Mesenchymal stem cell (in vitro differentiated cells and primary cell): ENCODE data around the gene MT1G.
"Not testable (repeated sequence)": the region's sequence is repeated elsewhere in the genome, so short reads cannot be mapped to it uniquely, and the experiment has no call there.

Experiments
- DNase-seq: peaks from one replicate; pipeline ENCODE4 v3.0.0-alpha.2; 2013
- H2AFZ ChIP-seq: one replicate; pipeline ENCODE4 v1.6.1; 2013; ENCODE audit warnings: low read depth, mild to moderate bottlenecking, control low read depth, inconsistent platforms, low read length, moderate library complexity
- H2AK5ac ChIP-seq: 2 replicates; pipeline ENCODE4 v1.6.1; 2013; ENCODE audit warnings: low read length, moderate library complexity, mild to moderate bottlenecking, inconsistent platforms; ENCODE audit not compliant: severe bottlenecking
- H2BK120ac ChIP-seq: one replicate; pipeline ENCODE4 v1.6.1; 2013; ENCODE audit warnings: low read depth, mild to moderate bottlenecking, inconsistent platforms, low read length, moderate library complexity
- H2BK12ac ChIP-seq, 2 experiments: one replicate each; pipeline ENCODE4 v1.6.1; 2013; ENCODE audit warnings: inconsistent platforms in 2 of 2, low read length in 2 of 2, mild to moderate bottlenecking in 2 of 2, moderate library complexity in 2 of 2, control low read depth in 1 of 2
- H2BK15ac ChIP-seq: one replicate; pipeline ENCODE4 v1.6.1; 2013; ENCODE audit warnings: mild to moderate bottlenecking, low read depth, inconsistent platforms; ENCODE audit not compliant: poor library complexity, severe bottlenecking
- H2BK5ac ChIP-seq: 2 replicates; pipeline ENCODE4 v1.6.1; 2013; ENCODE audit warnings: low read depth, mild to moderate bottlenecking, low read length, control low read depth, inconsistent platforms; ENCODE audit not compliant: poor library complexity, severe bottlenecking
- H3K14ac ChIP-seq, 2 experiments: one replicate each; pipeline ENCODE4 v1.6.1; 2013; ENCODE audit warnings: inconsistent platforms in 2 of 2, low read length in 2 of 2, control low read depth in 1 of 2, mild to moderate bottlenecking in 1 of 2, moderate library complexity in 1 of 2
- H3K18ac ChIP-seq, 2 experiments: one replicate each; pipeline ENCODE4 v1.6.1; 2013; ENCODE audit warnings: inconsistent platforms in 2 of 2, low read length in 2 of 2, control low read depth in 1 of 2, low read depth in 1 of 2, mild to moderate bottlenecking in 1 of 2
- H3K23ac ChIP-seq, 2 experiments: one replicate each; pipeline ENCODE4 v1.6.1; 2013; ENCODE audit warnings: inconsistent platforms in 2 of 2, low read length in 2 of 2, mild to moderate bottlenecking in 2 of 2, moderate library complexity in 2 of 2, control low read depth in 1 of 2
- H3K27ac ChIP-seq: 2 replicates; pipeline ENCODE4 v1.5.1; 2013; ENCODE audit warnings: mild to moderate bottlenecking, moderate library complexity, low read length, control low read depth, inconsistent platforms; ENCODE audit not compliant: poor library complexity, severe bottlenecking
- H3K27me3 ChIP-seq, 2 experiments: 2 replicates each; pipeline versions ENCODE4 v1.6.1 to v1.7.0; 2013; ENCODE audit warnings: low read length in 2 of 2, mild to moderate bottlenecking in 2 of 2, moderate library complexity in 2 of 2, control low read depth in 1 of 2, inconsistent platforms in 1 of 2; ENCODE audit not compliant: control insufficient read depth in 1 of 2, insufficient read depth in 1 of 2
- H3K36me3 ChIP-seq, 2 experiments: 2 replicates each; pipeline versions ENCODE4 v1.6.1 to v1.7.0; 2013; ENCODE audit warnings: low read length in 2 of 2, control low read depth in 1 of 2, inconsistent platforms in 1 of 2, low read depth in 1 of 2, mild to moderate bottlenecking in 1 of 2; ENCODE audit not compliant: insufficient read depth in 2 of 2, control insufficient read depth in 1 of 2
- H3K4ac ChIP-seq, 2 experiments: one replicate each; pipeline ENCODE4 v1.6.1; 2013; ENCODE audit warnings: inconsistent platforms in 2 of 2, low read length in 2 of 2, mild to moderate bottlenecking in 2 of 2, moderate library complexity in 2 of 2, control low read depth in 1 of 2, low read depth in 1 of 2
- H3K4me1 ChIP-seq: 2 replicates; pipeline ENCODE4 v1.6.1; 2013; ENCODE audit warnings: low read depth, low read length, control low read depth; ENCODE audit not compliant: control insufficient read depth, insufficient read depth
- H3K4me2 ChIP-seq: 2 replicates; pipeline ENCODE4 v1.6.1; 2013; ENCODE audit warnings: low read length, mild to moderate bottlenecking, inconsistent platforms; ENCODE audit not compliant: poor library complexity, severe bottlenecking
- H3K4me3 ChIP-seq, 2 experiments: 2 replicates each; pipeline versions ENCODE4 v1.5.1 to v1.7.0; 2013; ENCODE audit warnings: low read length in 2 of 2, mild to moderate bottlenecking in 2 of 2, control low read depth in 1 of 2, low read depth in 1 of 2; ENCODE audit not compliant: insufficient read depth in 1 of 2
- H3K79me1 ChIP-seq: replicated peaks from 2 replicates; pipeline ENCODE4 v1.6.1; 2013; ENCODE audit warnings: mild to moderate bottlenecking, control low read depth, low read length, inconsistent platforms; ENCODE audit not compliant: poor library complexity, severe bottlenecking
- H3K9ac ChIP-seq: 2 replicates; pipeline ENCODE4 v1.7.0; 2013; ENCODE audit warnings: mild to moderate bottlenecking, low read length, moderate library complexity
- H3K9me3 ChIP-seq: 2 replicates; pipeline ENCODE4 v1.7.0; 2013; ENCODE audit warnings: mild to moderate bottlenecking, low read length; ENCODE audit not compliant: control insufficient read depth
- H4K8ac ChIP-seq: one replicate; pipeline ENCODE4 v1.6.1; 2013; ENCODE audit warnings: inconsistent platforms, mild to moderate bottlenecking, low read length, moderate library complexity
- H4K91ac ChIP-seq: one replicate; pipeline ENCODE4 v1.6.1; 2013; ENCODE audit warnings: mild to moderate bottlenecking, low read length, inconsistent platforms
- WGBS: methylation state at CpG from one replicate; pipeline ENCODE4 v1.1.7; 2013; ENCODE audit warnings: mixed read lengths; 5-methylcytosine and 5-hydroxymethylcytosine counted together

The MT1G gene

DNA sequence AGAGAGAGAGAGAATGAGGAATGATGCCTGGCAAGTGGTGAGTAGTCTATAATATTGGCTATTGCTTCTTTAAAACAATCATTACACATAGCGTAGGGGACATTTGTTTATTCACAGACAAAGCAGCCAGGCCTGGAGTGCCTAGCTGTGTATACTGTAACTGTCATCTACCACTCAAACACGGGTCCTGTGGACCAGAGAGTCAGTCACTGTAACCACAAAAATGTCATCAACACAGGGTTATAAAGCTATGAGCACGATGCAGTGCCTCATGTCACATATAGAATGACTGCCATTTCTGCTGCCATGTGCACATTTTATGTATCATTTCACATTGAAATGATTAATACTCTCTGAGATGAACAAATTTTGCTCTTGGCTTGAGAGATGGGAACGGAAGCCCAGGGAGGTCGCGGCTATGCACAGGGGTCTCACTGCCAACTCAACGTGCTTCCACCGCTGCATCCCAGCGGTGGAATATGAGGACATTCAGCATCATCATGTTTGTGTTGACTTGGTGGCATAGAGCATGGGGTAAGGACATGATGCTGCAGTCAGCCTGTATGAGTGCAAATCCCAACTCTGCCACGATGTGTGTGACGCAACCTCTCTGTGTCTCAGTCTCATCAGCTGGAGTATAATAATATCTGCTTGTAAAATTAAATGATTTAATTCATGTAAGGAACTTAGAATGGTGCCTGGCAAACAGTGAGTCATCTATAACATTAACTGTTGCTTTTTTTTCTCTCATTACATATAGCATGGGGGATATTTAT, 5.1 kb upstream of the MT1G start:
- Histone ChIP-seq H2BK5ac (no peak overlapping the region), H4K8ac (no peak overlapping the region), H3K4ac (no peak overlapping the region), H2BK15ac (no peak overlapping the region), H3K4me2 (no peak overlapping the region), H3K9ac (no peak overlapping the region), H3K27ac (no peak overlapping the region), H3K23ac (no peak overlapping the region), H2BK120ac (no peak overlapping the region), H2BK12ac (no peak overlapping the region), H3K79me1 (no peaks in the 10 kb centered on the region), H3K27me3 (peaks cover 42 to 74% of the 10 kb centered on the region in 2 experiments), H3K9me3 (no peaks in the 10 kb centered on the region), H3K18ac (no peak overlapping the region), H2AK5ac (no peak overlapping the region), H3K36me3 (no peaks in the 10 kb centered on the region), H3K4me1 (peaks cover 16% of the 10 kb centered on the region), H4K91ac (no peak overlapping the region), H3K14ac (no peak overlapping the region), H2AFZ (no peak overlapping the region), H3K4me3 (no peak overlapping the region)
- 81% methylated on average over 10 of the region's 11 CpGs for WGBS
- no peak for DNase-seq

DNA sequence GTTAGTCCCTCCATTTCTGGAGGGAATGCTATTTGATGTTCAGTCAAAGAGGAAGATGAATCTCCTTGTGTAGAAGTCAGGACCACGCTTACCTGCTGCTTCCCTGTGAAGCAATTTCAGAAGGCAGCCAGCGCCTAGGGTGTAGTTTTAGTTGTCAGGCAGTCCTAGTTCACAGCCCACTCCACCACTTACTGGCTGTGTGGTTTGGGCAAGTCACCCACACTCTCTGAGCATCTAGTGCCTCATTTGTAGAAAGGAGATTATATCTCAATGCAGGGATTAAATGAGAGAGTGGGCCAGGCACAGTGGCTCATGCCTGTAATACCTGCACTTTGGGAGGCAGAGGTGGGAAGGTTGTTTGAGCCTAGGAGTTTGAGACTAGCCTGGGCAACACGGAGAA, 4.3 kb upstream of the MT1G start:
- H4K91ac ChIP-seq, H3K9ac ChIP-seq, H2AK5ac ChIP-seq, H3K14ac ChIP-seq, H2BK5ac ChIP-seq, H3K79me1 ChIP-seq, H3K9me3 ChIP-seq, H2BK12ac ChIP-seq, H2BK15ac ChIP-seq, H2BK120ac ChIP-seq, H3K4ac ChIP-seq, H3K27ac ChIP-seq, H3K18ac ChIP-seq, H3K4me2 ChIP-seq, H3K23ac ChIP-seq, H3K36me3 ChIP-seq, H3K4me3 ChIP-seq, DNase-seq, H4K8ac ChIP-seq, H2AFZ ChIP-seq: not testable (repeated sequence)
- H3K27me3 ChIP-seq = peaks cover 47 to 78% of the 10 kb centered on the region in 2 experiments
- WGBS = 82% methylated on average over 3 of the region's 3 CpGs
- H3K4me1 ChIP-seq = peaks cover 20% of the 10 kb centered on the region

DNA sequence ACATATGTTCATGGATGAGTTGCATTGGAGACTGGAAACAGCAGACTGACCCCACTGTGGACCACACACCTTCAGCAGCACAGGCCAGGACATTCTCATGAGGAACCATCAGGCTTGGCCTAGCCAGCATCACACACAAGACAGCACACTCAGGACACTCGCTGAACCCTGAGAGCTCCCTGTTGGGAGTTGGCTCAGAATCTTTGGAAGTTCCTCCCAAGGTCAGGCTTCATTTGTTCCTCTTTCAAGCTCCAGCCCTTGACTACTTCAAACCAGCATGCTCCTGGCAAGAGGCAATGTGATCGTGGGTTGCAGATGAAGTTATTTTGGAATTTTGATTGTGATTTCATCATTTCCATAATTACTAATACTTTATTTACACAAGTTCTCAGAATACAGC, 3.8 kb upstream of the MT1G start:
- H2AK5ac ChIP-seq, H3K23ac ChIP-seq, H2BK12ac ChIP-seq, H2AFZ ChIP-seq, H3K27ac ChIP-seq, H4K8ac ChIP-seq, H2BK15ac ChIP-seq, H4K91ac ChIP-seq, H3K36me3 ChIP-seq, H3K9me3 ChIP-seq, DNase-seq, H2BK5ac ChIP-seq, H3K9ac ChIP-seq, H2BK120ac ChIP-seq, H3K4me2 ChIP-seq, H3K14ac ChIP-seq, H3K18ac ChIP-seq, H3K4ac ChIP-seq, H3K79me1 ChIP-seq, H3K4me3 ChIP-seq: not testable (repeated sequence)
- WGBS = 71% methylated on average over 1 of the region's 2 CpGs
- peaks cover 47 to 78% of the 10 kb centered on the region in 2 experiments for H3K27me3 ChIP-seq
- peaks cover 20% of the 10 kb centered on the region for H3K4me1 ChIP-seq

DNA sequence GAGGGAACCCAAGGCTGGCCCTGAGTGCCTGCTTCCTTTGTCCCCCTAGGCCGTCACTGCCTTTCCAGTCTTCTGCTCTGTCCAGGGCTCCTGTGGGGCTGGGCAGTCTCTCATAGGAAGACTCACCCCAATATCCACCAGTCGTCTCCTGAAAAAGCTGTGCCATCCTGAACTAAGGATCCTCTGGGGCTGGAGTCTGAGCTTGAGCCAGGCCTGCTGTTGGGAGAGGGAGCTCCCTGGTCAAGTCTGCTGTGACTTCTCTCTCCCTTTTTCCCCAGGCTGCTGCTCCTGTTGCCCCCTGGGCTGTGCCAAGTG, 2.7 kb upstream of the MT1G start:
- Histone ChIP-seq H3K14ac (no peak overlapping the region), H3K79me1 (no peaks in the 10 kb centered on the region), H3K27ac (no peak overlapping the region), H3K23ac (no peak overlapping the region), H3K4me2 (no peak overlapping the region), H4K8ac (no peak overlapping the region), H2BK12ac (no peak overlapping the region), H3K4ac (no peak overlapping the region), H2AFZ (no peak overlapping the region), H2BK15ac (no peak overlapping the region), H2BK120ac (no peak overlapping the region), H3K4me3 (no peak overlapping the region), H4K91ac (no peak overlapping the region), H3K27me3 (peaks cover 54 to 78% of the 10 kb centered on the region in 2 experiments), H3K9me3 (no peaks in the 10 kb centered on the region), H2BK5ac (no peak overlapping the region), H3K9ac (no peak overlapping the region), H3K36me3 (no peaks in the 10 kb centered on the region), H3K4me1 (peaks cover 17% of the 10 kb centered on the region), H2AK5ac (no peak overlapping the region), H3K18ac (no peak overlapping the region)
- DNase-seq = no peak
- WGBS = 0% methylated on average over 1 of the region's 2 CpGs
